Skeletal muscle tissue (tissue), 4 donors: Measurements from ENCODE around the gene RPL18A. TPM values are rescaled to one million over a fixed set of nuclear protein-coding genes. Genes with fewer than 3 reads are reported as not detected.
A peak's percentile ranks its signal among the peaks of the same experiment; 100 is the strongest.

Experiments
- H3K27ac ChIP-seq: one replicate; pipeline ENCODE4 v1.7.0; 2013; ENCODE audit warnings: mild to moderate bottlenecking, low read depth, low read length, inconsistent platforms
- H3K27me3 ChIP-seq, 3 donors: one replicate each; pipeline ENCODE4 v1.7.0; 2013; ENCODE audit warnings: low read length in 3 of 3; ENCODE audit not compliant: control insufficient read depth in 3 of 3, insufficient read depth in 3 of 3
- H3K36me3 ChIP-seq, 3 donors: one replicate each; pipeline ENCODE4 v1.7.0; 2013; ENCODE audit warnings: low read length in 3 of 3; ENCODE audit not compliant: control insufficient read depth in 3 of 3, insufficient read depth in 3 of 3
- H3K4me1 ChIP-seq, 3 donors: one replicate each; pipeline ENCODE4 v1.7.0; 2013; ENCODE audit warnings: low read length in 3 of 3, mild to moderate bottlenecking in 3 of 3; ENCODE audit not compliant: control insufficient read depth in 3 of 3, insufficient read depth in 3 of 3
- H3K4me3 ChIP-seq, 3 donors: one replicate each; pipeline ENCODE4 v1.7.0; 2013; ENCODE audit warnings: low read length in 3 of 3
- H3K9ac ChIP-seq, 3 donors: one replicate each; pipeline ENCODE4 v1.7.0; 2013; ENCODE audit warnings: low read length in 3 of 3, mild to moderate bottlenecking in 3 of 3, moderate library complexity in 2 of 3, low read depth in 1 of 3
- H3K9me3 ChIP-seq, 3 donors: one replicate each; pipeline ENCODE4 v1.7.0; 2013; ENCODE audit warnings: low read length in 3 of 3; ENCODE audit not compliant: control insufficient read depth in 3 of 3
- total RNA-seq: library from RNA; depleted of rRNA; stranded (reverse); fragments of >200 nt; gene quantifications from one replicate; pipeline ENCODE4 v1.2.3, GENCODE V29; 2014
- donor health status: Osteomylitis.

RPL18A gene
- total RNA-seq, 1 donor from 2014 or later = 1,370 TPM

DNA sequence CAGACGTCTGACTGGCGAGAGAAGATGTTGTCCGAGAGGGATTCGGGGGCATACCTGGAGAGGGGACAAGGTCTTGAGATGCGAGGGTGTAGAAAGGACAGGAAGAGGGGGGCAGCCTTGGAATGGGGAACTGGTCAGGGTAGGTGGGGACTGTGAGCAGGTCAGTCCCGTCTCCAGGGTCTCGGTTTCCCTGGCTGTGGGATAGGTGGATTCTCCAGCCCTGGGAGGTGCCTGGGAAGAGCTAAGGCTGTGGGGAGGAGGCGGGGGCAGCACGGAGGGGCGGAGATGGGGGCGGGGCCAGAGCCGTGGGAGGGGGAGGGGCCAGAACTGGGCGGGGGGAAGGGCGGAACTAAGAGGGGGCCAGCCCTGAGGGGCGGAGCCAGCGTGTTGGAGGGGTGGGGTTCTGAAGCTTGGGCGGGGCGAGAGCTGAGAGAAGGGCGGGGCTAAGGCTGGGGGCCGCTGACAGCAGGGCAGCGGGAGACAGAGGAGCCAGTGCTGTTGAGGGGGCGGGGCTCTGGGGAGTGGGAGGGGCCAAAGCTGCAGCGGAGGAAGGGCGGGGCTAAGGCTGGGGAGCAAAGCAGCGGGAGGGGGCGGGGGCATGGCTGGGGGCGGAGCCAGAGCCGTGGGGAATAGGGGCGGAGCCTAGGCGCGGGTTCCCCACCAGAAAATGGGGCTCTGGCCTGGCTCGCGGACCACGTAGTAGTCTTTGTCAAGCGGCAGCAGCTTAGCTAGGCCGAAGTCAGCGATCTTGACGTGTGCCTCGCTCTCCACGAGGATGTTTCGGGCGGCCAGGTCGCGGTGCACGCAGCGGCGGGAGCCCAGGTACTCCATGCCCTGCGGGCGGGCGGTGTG lies 28.9 kb upstream of the RPL18A start:
- Histone ChIP-seq H3K4me1 (peaks cover 0 to 3% (median 0%) of the 10 kb centered on the region in 3 donors), H3K27me3 (peaks cover 31 to 48% (median 41%) of the 10 kb centered on the region in 3 donors), H3K9me3 (no peaks in the 10 kb centered on the region), H3K9ac (no peak overlapping the region), H3K27ac (no peak overlapping the region), H3K36me3 (peaks cover 0 to 2% (median 0%) of the 10 kb centered on the region in 3 donors), H3K4me3 (peak overlapping the region in 1 of 3 donors; percentile 31)

- H3K36me3 ChIP-seq = peaks cover 0 to 2% (median 0%) of the 10 kb centered on the region in 3 donors
- no peak overlapping the region for H3K4me3 ChIP-seq
- no peak overlapping the region for H3K9ac ChIP-seq
- H3K9me3 ChIP-seq = no peaks in the 10 kb centered on the region
- peaks cover 32 to 46% (median 43%) of the 10 kb centered on the region in 3 donors for H3K27me3 ChIP-seq
- no peak overlapping the region for H3K27ac ChIP-seq
- peaks cover 0 to 3% (median 0%) of the 10 kb centered on the region in 3 donors for H3K4me1 ChIP-seq
These were observed 28.3 kb upstream of the RPL18A start for GRCh38 chr19:17831419-17831888.

- H3K27me3 ChIP-seq = peaks cover 35 to 43% (median 40%) of the 10 kb centered on the region in 3 donors
- peaks cover 0 to 3% (median 0%) of the 10 kb centered on the region in 3 donors for H3K4me1 ChIP-seq
- no peak overlapping the region for H3K4me3 ChIP-seq
- H3K36me3 ChIP-seq = peaks cover 0 to 2% (median 0%) of the 10 kb centered on the region in 3 donors
- H3K9ac ChIP-seq = no peak overlapping the region
- no peak overlapping the region for H3K27ac ChIP-seq
- no peaks in the 10 kb centered on the region for H3K9me3 ChIP-seq
These were observed 27.1 kb upstream of the RPL18A start for GRCh38 chr19:17832443-17833208.

- H3K9me3 ChIP-seq = no peaks in the 10 kb centered on the region
- H3K9ac ChIP-seq = no peak overlapping the region
- H3K27me3 ChIP-seq = peaks cover 38 to 50% (median 40%) of the 10 kb centered on the region in 3 donors
- peaks cover 0 to 2% (median 0%) of the 10 kb centered on the region in 3 donors for H3K36me3 ChIP-seq
- H3K27ac ChIP-seq = no peak overlapping the region
- peaks cover 0 to 3% (median 0%) of the 10 kb centered on the region in 3 donors for H3K4me1 ChIP-seq
- H3K4me3 ChIP-seq = no peak overlapping the region
These were observed 25.1 kb upstream of the RPL18A start for GRCh38 chr19:17834350-17835181.

- no peak overlapping the region for H3K4me3 ChIP-seq
- H3K4me1 ChIP-seq = peaks cover 0 to 2% (median 0%) of the 10 kb centered on the region in 3 donors
- H3K9ac ChIP-seq = no peak overlapping the region
- no peaks in the 10 kb centered on the region for H3K9me3 ChIP-seq
- no peak overlapping the region for H3K27ac ChIP-seq
- peaks cover 39 to 49% (median 44%) of the 10 kb centered on the region in 3 donors for H3K27me3 ChIP-seq
- H3K36me3 ChIP-seq = peaks cover 0 to 2% (median 0%) of the 10 kb centered on the region in 3 donors
These were observed 24.3 kb upstream of the RPL18A start for GRCh38 chr19:17835182-17836006.

DNA sequence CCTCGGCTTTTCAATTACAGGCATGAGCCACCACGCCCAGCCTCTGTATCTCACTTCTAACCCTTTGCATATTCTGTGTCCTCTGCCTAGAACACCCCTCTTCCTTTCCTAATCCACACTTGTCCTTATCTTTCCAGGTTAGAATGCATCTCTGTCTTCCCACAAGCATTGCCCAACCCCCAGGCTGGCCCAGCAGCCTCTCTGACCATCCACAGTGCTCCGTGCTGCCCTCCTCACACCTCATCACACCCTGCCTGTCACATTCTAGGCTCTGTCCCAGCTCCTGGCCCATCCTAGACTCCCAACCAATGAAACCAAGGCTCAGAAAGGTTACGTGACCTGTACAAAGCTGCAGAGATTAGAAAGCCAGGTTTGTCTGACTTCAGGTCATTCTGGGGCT lies 23.2 kb upstream of the RPL18A start:
- peaks cover 0 to 2% (median 0%) of the 10 kb centered on the region in 3 donors for H3K36me3 ChIP-seq
- no peak overlapping the region for H3K27ac ChIP-seq

GRCh38 chr19:17837972-17838371 lies 21.7 kb upstream of the RPL18A start:
- Histone ChIP-seq H3K36me3 (peaks cover 0 to under 1% (median 0%) of the 10 kb centered on the region in 3 donors), H3K27ac (no peak overlapping the region), H3K27me3 (peaks cover 37 to 49% (median 46%) of the 10 kb centered on the region in 3 donors), H3K9ac (no peak overlapping the region), H3K9me3 (no peaks in the 10 kb centered on the region), H3K4me1 (no peaks in the 10 kb centered on the region), H3K4me3 (no peak overlapping the region)

More for the DNA sequence above, 23.2 kb upstream of the RPL18A start:
- H3K4me3 ChIP-seq = no peak overlapping the region
- H3K27me3 ChIP-seq = peaks cover 43 to 50% (median 45%) of the 10 kb centered on the region in 3 donors
- H3K9ac ChIP-seq = no peak overlapping the region
- H3K9me3 ChIP-seq = no peaks in the 10 kb centered on the region
- H3K4me1 ChIP-seq = no peaks in the 10 kb centered on the region

DNA sequence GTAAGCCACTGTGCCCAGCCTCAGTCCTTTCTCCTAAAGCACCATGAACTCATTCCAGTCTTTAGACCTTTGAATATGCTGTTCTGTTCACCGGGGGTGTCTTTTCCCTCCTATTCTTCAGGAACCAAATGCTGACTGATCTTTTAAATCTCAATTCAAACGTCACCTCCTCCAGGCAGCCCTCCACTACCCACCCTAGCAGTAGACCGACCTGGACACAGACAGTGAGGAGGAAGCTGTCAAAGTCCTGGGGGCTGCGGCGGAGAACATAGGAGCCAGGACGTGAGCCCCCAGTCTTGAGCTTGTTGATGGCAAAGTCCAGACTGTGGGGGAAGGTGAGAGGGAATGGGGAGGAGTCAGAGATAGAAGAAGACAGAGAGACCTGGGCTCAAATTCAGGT lies 19.7 kb upstream of the RPL18A start:
- Histone ChIP-seq H3K4me1 (no peaks in the 10 kb centered on the region), H3K27ac (no peak overlapping the region), H3K36me3 (no peaks in the 10 kb centered on the region), H3K4me3 (no peak overlapping the region), H3K9ac (no peak overlapping the region), H3K27me3 (peaks cover 38 to 60% (median 56%) of the 10 kb centered on the region in 3 donors), H3K9me3 (no peaks in the 10 kb centered on the region)
